CD14-positive monocyte (primary cell): ENCODE data around the gene GRAP. TPM values are rescaled to one million over a fixed set of nuclear protein-coding genes. Genes with fewer than 3 reads are reported as not detected.
"Not testable (repeated sequence)": the region's sequence is repeated elsewhere in the genome, so short reads cannot be mapped to it uniquely, and the experiment has no call there.

Source experiments
- DNase-seq, 3 donors: peaks; one replicate each; pipeline ENCODE4 v3.0.0-alpha.2; 2011 to 2022
- H2AFZ ChIP-seq: 2 replicates; pipeline ENCODE4 v1.6.0; 2012; ENCODE audit warnings: mild to moderate bottlenecking, low read depth, low read length, inconsistent platforms; ENCODE audit not compliant: insufficient read depth, poor library complexity, severe bottlenecking
- H3K27ac ChIP-seq, 2 donors: 1 replicate in 1 of 2; 2 replicates in 1 of 2; pipeline ENCODE4 v1.5.1; 2012 to 2013; ENCODE audit warnings: low read length in 2 of 2, control low read depth in 1 of 2, inconsistent platforms in 1 of 2, low read depth in 1 of 2, mild to moderate bottlenecking in 1 of 2
- H3K27me3 ChIP-seq, 2 donors: one replicate each; pipeline versions ENCODE4 v1.6.0 to v1.6.1; 2011 to 2013; ENCODE audit warnings: low read length in 2 of 2; ENCODE audit not compliant: control insufficient read depth in 2 of 2, insufficient read depth in 2 of 2
- H3K36me3 ChIP-seq, 2 donors: replicated peaks in 1 of 2; 1 replicate in 1 of 2; 2 replicates in 1 of 2; pipeline versions ENCODE4 v1.5.1 to v1.6.1; 2012 to 2013; ENCODE audit warnings: low read length in 2 of 2, control low read depth in 1 of 2, inconsistent platforms in 1 of 2, mild to moderate bottlenecking in 1 of 2; ENCODE audit not compliant: insufficient read depth in 2 of 2, control insufficient read depth in 1 of 2
- H3K4me1 ChIP-seq, 2 donors: 1 replicate in 1 of 2; 2 replicates in 1 of 2; pipeline versions ENCODE4 v1.5.1 to v1.6.1; 2012 to 2013; ENCODE audit warnings: low read length in 2 of 2, control low read depth in 1 of 2, inconsistent platforms in 1 of 2, mild to moderate bottlenecking in 1 of 2, moderate library complexity in 1 of 2; ENCODE audit not compliant: insufficient read depth in 2 of 2, control insufficient read depth in 1 of 2
- H3K4me2 ChIP-seq: replicated peaks from 2 replicates; pipeline ENCODE3; 2012; ENCODE audit warnings: low read length, moderate library complexity, mild to moderate bottlenecking; ENCODE audit not compliant: poor library complexity, severe bottlenecking; ENCODE audit errors: extremely low read depth
- H3K4me3 ChIP-seq, 3 experiments: fragments of 200-600 bp in 1 of 3; sonication (generic) in 1 of 3; replicated peaks in 1 of 3; 1 replicate in 2 of 3; 2 replicates in 1 of 3; pipeline ENCODE4 v1.5.1; 2011 to 2013; ENCODE audit warnings: low read length in 3 of 3, mild to moderate bottlenecking in 3 of 3, control low read depth in 2 of 3, low read depth in 2 of 3, inconsistent platforms in 1 of 3, moderate library complexity in 1 of 3
- H3K79me2 ChIP-seq: 2 replicates; pipeline ENCODE4 v1.6.0; 2012; ENCODE audit warnings: mild to moderate bottlenecking, control low read depth, inconsistent platforms, low read length, moderate library complexity; ENCODE audit not compliant: insufficient read depth
- H3K9ac ChIP-seq: 2 replicates; pipeline ENCODE4 v1.6.0; 2017; ENCODE audit warnings: low read length, mild to moderate bottlenecking; ENCODE audit not compliant: insufficient read depth, poor library complexity, severe bottlenecking
- H3K9me3 ChIP-seq, 2 donors: replicated peaks in 1 of 2; 1 replicate in 1 of 2; 2 replicates in 1 of 2; pipeline versions ENCODE4 v1.5.1 to v1.6.1; 2012 to 2013; ENCODE audit warnings: low read length in 2 of 2, control low read depth in 1 of 2; ENCODE audit not compliant: control insufficient read depth in 1 of 2, insufficient read depth in 1 of 2
- H4K20me1 ChIP-seq: 2 replicates; pipeline ENCODE4 v1.6.0; 2012; ENCODE audit warnings: mild to moderate bottlenecking, low read length, control low read depth, moderate library complexity; ENCODE audit not compliant: insufficient read depth
- H3K27ac Mint-ChIP-seq, 7 donors: one replicate each; pipeline ENCODE4 v1.8.0; 2020; ENCODE audit warnings: mild to moderate bottlenecking in 7 of 7, mixed read lengths in 7 of 7, moderate library complexity in 6 of 7, inconsistent platforms in 2 of 7
- H3K27me3 Mint-ChIP-seq, 3 donors: one replicate each; pipeline ENCODE4 v1.8.0; 2021 to 2022; ENCODE audit warnings: low read depth in 3 of 3, mild to moderate bottlenecking in 3 of 3, mixed read lengths in 3 of 3, moderate library complexity in 3 of 3, inconsistent platforms in 1 of 3
- H3K36me3 Mint-ChIP-seq, 2 donors: one replicate each; pipeline ENCODE4 v1.8.0; 2020; ENCODE audit warnings: mixed read lengths in 2 of 2, inconsistent platforms in 1 of 2, mild to moderate bottlenecking in 1 of 2
- H3K4me1 Mint-ChIP-seq: one replicate; pipeline ENCODE4 v1.8.0; 2020; ENCODE audit warnings: mild to moderate bottlenecking, mixed read lengths
- H3K4me3 Mint-ChIP-seq, 2 donors: one replicate each; pipeline ENCODE4 v1.8.0; 2020; ENCODE audit warnings: mild to moderate bottlenecking in 2 of 2, mixed read lengths in 2 of 2, moderate library complexity in 1 of 2
- H3K9me3 Mint-ChIP-seq, 7 donors: one replicate each; pipeline ENCODE4 v1.8.0; 2020 to 2022; ENCODE audit warnings: mixed read lengths in 7 of 7, mild to moderate bottlenecking in 6 of 7, moderate library complexity in 6 of 7, inconsistent platforms in 2 of 7
- WGBS: methylation state at CpG from one replicate; pipeline ENCODE4 v1.1.5; 2013; ENCODE audit warnings: missing lambda C conversion rate; ENCODE audit not compliant: insufficient coverage; 5-methylcytosine and 5-hydroxymethylcytosine counted together
- intact Hi-C, 2 donors: fragments of 100-400 bp; cut with micrococcal nuclease; formaldehyde crosslinking; loops; one replicate each; pipeline versions ENCODE4 v1.15.0 to v1.15.1; 2023
- polyA plus RNA-seq, 3 donors: library from polyadenylated mRNA; depleted of rRNA in 1 of 3; unstranded in 2 of 3; stranded (reverse) in 1 of 3; fragments of 300-500 nt in 2 of 3; fragments of >200 nt in 1 of 3; fragmentation: Illumina TruSeq in 2 of 3; gene quantifications; 1 replicate in 2 of 3; 2 replicates in 1 of 3; pipeline ENCODE4 v1.2.3, GENCODE V29; 2012 to 2021

The GRAP gene
- polyA plus RNA-seq, 3 donors = 3.9 to 5.9 (median 4.5) TPM

DNA sequence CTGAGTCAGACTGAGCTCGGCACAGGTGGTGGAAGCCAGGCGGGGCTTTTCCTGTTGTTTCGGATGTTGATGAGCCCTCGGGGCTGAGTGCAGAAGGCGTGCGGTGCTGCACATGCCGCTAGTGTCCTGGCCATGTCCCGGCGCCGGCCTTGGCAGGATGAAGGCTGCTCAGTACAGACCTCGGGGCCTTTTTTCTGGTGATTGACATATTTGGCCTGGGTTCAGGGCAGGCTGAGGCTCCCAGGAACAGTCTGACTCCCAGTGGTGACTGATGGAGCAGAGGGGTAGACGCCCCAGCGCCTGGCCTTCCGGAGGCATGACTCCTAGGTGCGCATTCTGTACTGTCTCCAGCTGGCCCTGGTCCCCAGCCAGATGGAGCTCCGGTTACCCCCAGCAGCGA lies 8.8 kb downstream of the GRAP start:
- intact Hi-C loops, H3K36me3 Mint-ChIP-seq, H3K27me3 Mint-ChIP-seq, H3K27ac ChIP-seq, H3K4me3 Mint-ChIP-seq, H3K79me2 ChIP-seq, H3K4me1 ChIP-seq, H3K27ac Mint-ChIP-seq, DNase-seq, H3K9me3 ChIP-seq, H3K4me2 ChIP-seq, H3K4me1 Mint-ChIP-seq, H3K9me3 Mint-ChIP-seq, H2AFZ ChIP-seq, H3K4me3 ChIP-seq, H3K27me3 ChIP-seq, H4K20me1 ChIP-seq, H3K36me3 ChIP-seq, H3K9ac ChIP-seq: not testable (repeated sequence)
- WGBS = no CpG with 5 or more reads among the region's 17 CpGs

DNA sequence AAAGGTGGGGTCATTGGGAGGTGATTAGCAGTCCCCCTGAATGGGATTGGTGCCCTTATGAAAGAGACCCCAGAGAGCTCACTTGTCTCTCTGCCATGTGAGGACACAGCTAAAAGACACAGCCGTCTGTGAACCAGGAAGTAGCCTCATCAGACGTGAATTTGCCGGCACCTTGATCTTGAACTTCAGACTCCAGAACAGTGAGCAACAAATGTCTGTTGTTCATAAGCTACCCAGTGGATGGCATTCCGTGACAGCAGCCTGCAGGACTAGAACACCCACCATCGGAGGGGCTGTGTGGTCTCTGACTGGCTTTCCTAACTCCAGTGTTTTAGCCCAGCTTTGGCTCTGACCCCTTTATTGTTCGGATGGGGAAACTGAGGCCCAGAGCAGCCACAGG lies 9.2 kb downstream of the GRAP start:
- H3K9ac ChIP-seq, H3K27ac ChIP-seq, H4K20me1 ChIP-seq, intact Hi-C loops, H3K4me2 ChIP-seq, H3K27me3 Mint-ChIP-seq, H3K4me1 Mint-ChIP-seq, H3K9me3 Mint-ChIP-seq, DNase-seq, H3K9me3 ChIP-seq, H3K4me3 ChIP-seq, H3K4me1 ChIP-seq, H3K27ac Mint-ChIP-seq, H3K79me2 ChIP-seq, H2AFZ ChIP-seq, H3K27me3 ChIP-seq, H3K4me3 Mint-ChIP-seq, H3K36me3 ChIP-seq, H3K36me3 Mint-ChIP-seq: not testable (repeated sequence)
- WGBS = no CpG with 5 or more reads among the region's 6 CpGs

DNA sequence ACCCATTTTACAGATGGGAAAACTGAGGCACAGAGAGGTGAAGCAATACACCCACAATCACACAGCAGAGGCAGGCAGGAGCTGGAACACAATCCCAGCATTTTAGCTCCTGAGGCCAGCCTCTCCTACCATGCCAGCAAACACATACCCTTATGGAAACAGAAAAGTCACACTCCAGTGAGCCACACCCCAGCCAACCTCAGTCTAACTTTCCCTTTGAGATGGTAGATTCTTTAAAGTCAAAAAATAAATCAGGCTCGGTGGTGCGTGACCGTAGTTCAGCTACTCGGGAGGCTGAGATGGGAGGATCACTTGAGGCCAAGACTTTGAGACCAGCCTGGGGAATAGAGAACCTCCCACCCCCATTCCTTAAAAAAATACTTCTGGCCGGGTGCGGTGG lies 10.6 kb downstream of the GRAP start:
- intact Hi-C loops, H3K4me3 ChIP-seq, H3K27me3 Mint-ChIP-seq, H3K4me2 ChIP-seq, H2AFZ ChIP-seq, H3K4me1 ChIP-seq, H3K4me1 Mint-ChIP-seq, H3K9me3 ChIP-seq, H3K4me3 Mint-ChIP-seq, H3K36me3 ChIP-seq, H4K20me1 ChIP-seq, H3K27me3 ChIP-seq, H3K36me3 Mint-ChIP-seq, H3K9me3 Mint-ChIP-seq, H3K9ac ChIP-seq, H3K79me2 ChIP-seq, H3K27ac ChIP-seq, H3K27ac Mint-ChIP-seq, DNase-seq: not testable (repeated sequence)
- WGBS = no CpG with 5 or more reads among the region's 6 CpGs

DNA sequence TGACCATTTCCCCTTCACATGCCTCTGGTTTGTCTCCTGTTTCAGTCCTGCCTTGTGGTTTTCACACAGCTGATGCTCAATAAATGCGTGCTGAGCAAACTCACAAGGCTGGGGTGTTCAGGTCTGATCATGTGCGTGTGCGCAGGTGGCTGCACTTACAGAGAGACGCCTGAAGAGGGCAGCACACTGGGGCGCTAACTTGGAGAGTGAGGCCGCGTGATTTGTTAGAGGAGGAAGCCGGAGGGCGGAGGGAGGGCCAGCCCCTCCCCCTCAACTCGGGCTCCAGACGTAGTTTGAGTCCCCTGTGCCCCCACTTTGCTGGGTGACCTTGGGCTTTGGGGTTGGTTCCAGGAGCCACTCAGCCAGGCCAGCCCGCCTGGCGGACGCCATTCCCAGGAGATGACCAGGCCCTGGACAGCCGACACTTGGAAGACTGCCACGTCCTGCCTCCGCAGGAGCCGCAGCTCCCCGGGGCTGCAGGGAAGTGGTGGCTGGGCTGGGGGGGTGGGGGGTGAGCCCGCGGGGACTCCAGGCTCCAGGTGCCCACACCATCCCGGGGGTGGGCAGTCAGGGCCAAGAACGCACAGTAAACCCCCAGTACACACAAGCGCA lies 14.3 kb downstream of the GRAP start:
- H3K79me2 ChIP-seq, H3K4me2 ChIP-seq, H2AFZ ChIP-seq, DNase-seq, H3K27ac Mint-ChIP-seq, H3K9me3 Mint-ChIP-seq, H3K4me3 ChIP-seq, H3K9me3 ChIP-seq, H3K4me3 Mint-ChIP-seq, H3K27me3 Mint-ChIP-seq, H3K27ac ChIP-seq, H4K20me1 ChIP-seq, H3K27me3 ChIP-seq, intact Hi-C loops, H3K4me1 ChIP-seq, H3K9ac ChIP-seq, H3K36me3 Mint-ChIP-seq, H3K4me1 Mint-ChIP-seq, H3K36me3 ChIP-seq: not testable (repeated sequence)
- WGBS = no CpG with 5 or more reads among the region's 24 CpGs
